HG02973 (cell line): ENCODE measurements around the gene RASEF.
"Not testable (repeated sequence)": the region's sequence is repeated elsewhere in the genome, so short reads cannot be mapped to it uniquely, and the experiment has no call there.

Source experiments
- ATAC-seq: cut with Tn5 transposase; IDR thresholded peaks from one replicate; pipeline ENCODE4 v1.9.1; 2021; ENCODE audit warnings: moderate library complexity; ENCODE audit not compliant: unreplicated experiment

The RASEF gene

GRCh38 chr9:83062651-83063527 lies at the start of gene RASEF:
RASEF (minus strand) TSS chr9:83063142; CDS start chr9:83062867, 275 bp downstream.
- no peak for ATAC-seq

DNA sequence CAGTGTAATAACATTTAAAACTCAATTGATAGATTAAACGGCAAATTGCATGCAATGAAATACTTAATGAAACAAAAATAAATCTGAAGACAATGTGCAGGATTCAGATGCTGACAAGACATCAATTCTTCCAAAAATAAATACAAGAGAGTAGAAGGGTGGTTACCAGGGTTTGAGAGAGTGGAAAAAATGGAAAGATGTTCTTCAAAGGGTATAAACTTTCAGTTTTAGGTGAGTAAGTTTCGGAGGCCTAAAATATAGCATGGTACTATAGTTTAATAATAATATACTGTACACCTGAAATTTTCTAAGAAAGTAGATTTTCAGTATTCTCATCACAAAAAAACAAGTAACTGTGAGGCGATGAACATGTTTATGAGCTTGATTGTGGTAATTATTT lies 48.2 kb upstream of the RASEF start:
- ATAC-seq, result no peak

GRCh38 chr9:83109296-83109695 lies 46.4 kb upstream of the RASEF start:
- ATAC-seq, result no peak

GRCh38 chr9:83108208-83108607 lies 45.3 kb upstream of the RASEF start:
- no peak for ATAC-seq

DNA sequence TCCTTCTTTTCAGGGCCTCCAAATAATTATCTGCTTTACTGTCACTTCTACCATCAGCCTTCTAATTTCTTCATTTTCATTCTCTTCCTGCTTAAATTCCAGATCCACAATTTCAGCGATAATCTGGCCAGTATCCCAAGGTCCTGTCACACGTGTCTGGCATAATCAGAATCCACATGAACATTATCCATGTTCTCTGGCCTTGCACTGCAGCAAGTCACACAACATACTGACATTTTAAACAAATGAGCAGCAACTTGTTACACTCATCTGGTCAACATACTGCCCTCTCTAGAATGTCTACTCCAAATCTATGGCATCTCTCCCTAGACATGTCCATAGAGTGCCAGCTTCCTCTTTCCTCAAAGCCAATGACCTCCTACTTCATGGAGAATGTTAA lies 43.8 kb upstream of the RASEF start:
- ATAC-seq, result no peak

DNA sequence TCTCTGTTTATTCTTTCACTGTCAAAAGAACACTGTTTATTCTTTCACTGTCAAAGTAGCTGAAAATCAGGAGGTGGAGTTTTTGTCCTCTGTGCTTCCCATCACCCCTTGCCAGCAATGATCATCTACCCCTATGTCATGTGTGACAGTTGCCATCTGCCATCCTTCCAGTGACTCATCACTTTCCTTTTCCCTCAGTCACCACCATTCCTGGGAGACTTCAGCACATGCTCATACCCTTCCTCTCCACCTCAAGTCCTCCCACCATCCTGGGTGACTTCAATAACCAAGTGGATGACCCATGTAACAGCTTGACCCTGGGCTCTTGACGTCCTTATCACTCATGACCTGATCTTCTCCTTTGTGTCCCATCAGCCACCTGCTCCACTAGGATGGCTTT lies 43.3 kb upstream of the RASEF start:
- no peak for ATAC-seq

- ATAC-seq, result no peak
Measured at GRCh38 chr9:83097633-83098032, 34.7 kb upstream of the RASEF start.

DNA sequence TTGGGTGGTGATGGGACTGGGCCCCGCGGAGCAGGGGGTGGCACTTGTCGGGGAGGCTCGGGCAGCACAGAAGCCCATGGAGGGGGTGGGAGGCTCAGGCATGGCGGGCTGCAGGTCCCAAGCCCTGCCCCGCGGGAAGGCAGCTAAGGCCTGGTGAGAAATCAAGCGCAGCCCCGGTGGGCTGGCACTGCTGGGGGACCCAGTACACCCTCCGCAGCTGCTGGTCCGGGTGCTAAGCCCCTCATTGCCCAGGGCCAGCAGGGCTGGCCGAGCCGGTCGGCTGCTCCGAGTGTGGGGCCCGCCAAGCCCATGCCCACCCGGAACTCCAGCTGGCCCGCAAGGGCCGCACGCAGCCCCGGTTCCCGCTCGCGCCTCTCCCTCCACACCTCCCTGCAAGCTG lies 30.4 kb upstream of the RASEF start:
- ATAC-seq, result not testable (repeated sequence)

DNA sequence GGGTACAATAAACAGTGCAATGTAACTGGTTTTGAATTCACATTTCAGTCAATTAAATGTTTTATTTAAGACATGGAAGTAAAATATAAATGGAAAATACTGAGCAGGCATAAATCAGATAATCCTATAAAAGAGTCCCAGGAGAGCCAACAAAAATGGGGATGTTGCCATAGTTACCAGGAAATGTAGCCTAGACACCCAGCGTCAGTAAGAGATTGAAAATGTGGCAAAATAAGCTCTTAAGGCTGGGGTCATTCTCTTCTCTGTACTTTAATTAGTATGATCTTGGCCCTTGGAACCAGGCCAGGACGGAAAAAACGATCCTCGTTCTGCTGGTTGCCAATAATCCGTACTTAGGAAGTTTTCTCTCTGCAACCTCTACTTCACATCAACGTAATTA lies 18.9 kb upstream of the RASEF start:
- ATAC-seq, result no peak

- no peak for ATAC-seq
Measured at GRCh38 chr9:83081010-83081409, 18.1 kb upstream of the RASEF start.

DNA sequence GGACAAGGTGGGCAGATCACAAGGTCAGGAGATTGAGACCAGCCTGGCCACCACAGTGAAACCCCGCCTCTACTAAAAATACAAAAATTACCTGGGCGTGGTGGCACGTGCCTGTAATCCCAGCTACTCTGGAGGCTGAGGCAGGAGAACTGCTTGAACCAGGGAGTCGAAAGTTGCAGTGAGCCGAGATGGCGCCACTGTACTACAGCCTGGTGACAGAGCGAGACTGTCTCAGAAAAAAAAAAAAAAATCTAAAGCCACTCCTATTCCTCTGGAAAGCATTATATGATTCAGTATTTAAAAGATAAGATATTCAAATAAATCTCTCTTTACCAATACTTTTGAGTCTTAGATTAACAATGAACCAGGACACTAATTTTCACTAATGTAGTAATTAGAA lies 13.0 kb upstream of the RASEF start:
- ATAC-seq, result not testable (repeated sequence)

GRCh38 chr9:83072498-83072897 lies 9.6 kb upstream of the RASEF start:
- ATAC-seq, result not testable (repeated sequence)

GRCh38 chr9:83071626-83072025 lies 8.7 kb upstream of the RASEF start:
- ATAC-seq, result no peak

- ATAC-seq, result no peak
Measured at GRCh38 chr9:83070261-83070660, 7.3 kb upstream of the RASEF start.

DNA sequence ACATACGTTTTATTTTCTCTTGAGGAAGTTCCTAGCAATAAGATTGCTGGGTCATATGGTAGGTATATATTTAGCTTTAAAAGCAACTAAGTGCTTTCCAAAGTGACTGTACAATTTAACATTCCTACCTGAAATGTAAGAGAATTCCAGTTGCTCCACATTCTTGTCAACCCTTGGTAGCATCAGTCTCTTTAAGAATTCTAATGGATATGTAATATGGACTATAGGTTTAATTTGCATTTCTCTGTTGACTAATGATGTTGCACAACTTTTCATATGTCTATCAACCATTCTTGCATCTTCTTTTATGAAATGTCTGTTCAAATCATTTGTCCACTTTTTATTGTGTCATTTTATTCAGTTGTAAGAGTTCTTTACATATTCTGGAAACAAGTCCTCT lies 6.7 kb upstream of the RASEF start:
- no peak for ATAC-seq

DNA sequence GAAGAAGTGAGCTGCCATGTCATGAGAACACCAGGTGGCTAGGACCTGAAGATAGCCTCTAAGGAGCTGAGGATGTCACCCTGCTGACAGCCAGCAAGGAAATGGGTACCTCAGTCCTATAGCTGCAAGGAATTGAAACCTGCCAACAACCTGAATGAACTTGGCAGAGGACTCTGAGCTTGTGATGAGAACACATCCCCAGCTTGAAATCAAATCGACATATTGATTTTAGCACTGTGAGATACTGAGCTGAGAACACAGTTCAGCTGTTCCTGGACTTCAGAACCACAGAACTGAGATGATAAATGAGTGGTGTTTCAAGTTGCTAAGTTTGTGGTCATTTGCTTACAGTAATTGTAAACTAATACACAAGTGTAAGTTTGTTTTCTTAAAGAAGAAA lies 5.5 kb upstream of the RASEF start:
- ATAC-seq, result no peak

GRCh38 chr9:83067579-83067978 lies 4.6 kb upstream of the RASEF start:
- ATAC-seq, result no peak

- no peak for ATAC-seq
Measured at GRCh38 chr9:83066771-83067170, 3.8 kb upstream of the RASEF start.

GRCh38 chr9:83065233-83065632 lies 2.3 kb upstream of the RASEF start:
- ATAC-seq, result no peak

- ATAC-seq, result no peak
Measured at GRCh38 chr9:83061990-83062650, 822 bp downstream of the RASEF start.

DNA sequence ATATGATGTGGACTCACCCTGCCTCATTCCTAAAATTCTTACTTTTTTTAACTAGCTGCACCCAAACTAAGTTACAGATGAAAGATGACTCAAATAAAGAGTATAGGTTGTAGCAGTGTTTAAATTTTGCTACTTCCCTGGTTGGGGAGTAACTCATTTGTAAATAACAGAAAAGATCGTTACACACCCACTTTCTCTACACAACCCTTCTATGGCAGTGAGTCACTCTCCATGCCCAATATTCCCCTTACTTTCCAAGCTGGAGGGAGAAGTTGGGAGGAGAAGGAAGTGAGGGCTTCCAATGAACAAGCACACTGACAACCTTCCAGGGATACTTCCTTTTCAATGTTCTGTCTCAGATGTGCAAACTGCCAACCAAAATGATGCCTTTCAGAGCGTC lies 1.9 kb downstream of the RASEF start:
- ATAC-seq, result no peak

DNA sequence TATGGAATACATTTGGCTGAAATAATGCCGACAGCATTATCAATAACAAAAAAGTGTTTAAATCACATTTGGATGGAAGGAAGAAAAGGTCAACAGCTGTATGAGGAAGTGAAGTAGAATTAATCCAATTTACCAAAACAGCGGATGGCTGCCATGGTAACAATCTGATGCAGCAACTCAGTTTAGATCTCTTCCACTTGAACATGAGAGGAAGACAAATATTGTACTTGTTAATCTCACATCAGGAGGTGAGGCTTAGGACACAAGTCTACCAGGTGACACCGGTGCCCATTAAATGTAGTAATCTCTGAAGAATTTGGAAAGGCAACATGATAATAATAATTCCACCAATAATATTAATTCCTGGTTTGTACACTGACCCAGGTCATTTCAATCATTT lies 2.4 kb downstream of the RASEF start:
- ATAC-seq, result no peak
